Stomach (tissue), 4 donors: ENCODE measurements around the gene ARHGEF37.
"Not testable (repeated sequence)": the region's sequence is repeated elsewhere in the genome, so short reads cannot be mapped to it uniquely, and the experiment has no call there.

ENCODE experiments used
- CTCF ChIP-seq, 7 experiments: fragments of 450-650 bp in 4 of 7; fragments of 200-600 bp in 3 of 7; sonication (generic) in 3 of 7; IDR thresholded peaks; one replicate each; pipeline ENCODE4 v1.5.1; 2016 to 2019; ENCODE audit warnings: antibody characterized with exemption in 7 of 7, control low read depth in 2 of 7, mild to moderate bottlenecking in 1 of 7
- EP300 ChIP-seq: sonication (generic); formaldehyde crosslinking; IDR thresholded peaks from one replicate; pipeline ENCODE4 v1.6.1; 2017; ENCODE audit warnings: antibody characterized with exemption
- POLR2A ChIP-seq, 4 donors: fragments of 450-650 bp; IDR thresholded peaks; one replicate each; pipeline ENCODE4 v1.6.1; 2016; ENCODE audit warnings: antibody characterized with exemption in 4 of 4, control low read depth in 2 of 4, mild to moderate bottlenecking in 1 of 4, moderate library complexity in 1 of 4

DNA sequence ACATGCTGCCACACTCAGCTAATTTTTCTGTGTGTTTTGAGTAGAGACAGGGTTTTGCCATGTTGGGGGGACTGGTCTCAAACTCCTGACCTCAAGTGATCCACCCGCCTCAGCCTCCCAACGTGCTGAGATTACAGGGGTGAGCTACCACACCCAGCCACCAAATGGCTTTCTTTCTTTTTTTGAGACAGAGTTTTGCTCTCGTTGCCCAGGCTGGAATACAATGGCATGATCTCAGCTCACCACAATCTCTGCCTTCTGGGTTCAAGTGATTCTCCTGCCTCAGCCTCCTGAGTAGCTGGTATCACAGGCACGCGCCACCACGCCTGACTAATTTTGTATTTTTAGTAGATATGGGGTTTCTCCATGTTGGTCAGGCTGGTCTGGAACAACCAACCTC is 45.5 kb upstream of the ARHGEF37 start:
- not testable (repeated sequence) for TF ChIP-seq EP300; POLR2A (IDR thresholded peaks at IDR 0.05); CTCF (IDR thresholded peaks at IDR 0.05)
